Effector memory CD8-positive, alpha-beta T cell (primary cell): Measurements from ENCODE around the gene SND1.

Experiments used
- ATAC-seq: fragments of 150-1000 bp; cut with Tn5 transposase; replicated peaks from 2 replicates; pipeline ENCODE4 v1.10.0; 2021; ENCODE audit warnings: mild to moderate bottlenecking, moderate library complexity
- DNase-seq, 3 experiments: peaks; one replicate each; pipeline ENCODE4 v3.0.0; 2021
- H3K27ac Mint-ChIP-seq, 2 donors: one replicate each; pipeline ENCODE4 v1.8.0; 2022; ENCODE audit warnings: mild to moderate bottlenecking in 2 of 2, mixed read lengths in 2 of 2, moderate library complexity in 2 of 2
- H3K27me3 Mint-ChIP-seq, 2 donors: one replicate each; pipeline ENCODE4 v1.8.0; 2022; ENCODE audit warnings: mixed read lengths in 2 of 2
- H3K36me3 Mint-ChIP-seq: one replicate; pipeline ENCODE4 v1.8.0; 2022; ENCODE audit warnings: mild to moderate bottlenecking, moderate library complexity, mixed read lengths; ENCODE audit not compliant: insufficient read depth
- H3K4me1 Mint-ChIP-seq, 2 donors: one replicate each; pipeline ENCODE4 v1.8.0; 2022; ENCODE audit warnings: low read depth in 2 of 2, mixed read lengths in 2 of 2
- H3K4me3 Mint-ChIP-seq, 2 donors: one replicate each; pipeline ENCODE4 v1.8.0; 2022; ENCODE audit warnings: mild to moderate bottlenecking in 2 of 2, mixed read lengths in 2 of 2, moderate library complexity in 2 of 2
- H3K9me3 Mint-ChIP-seq, 2 donors: one replicate each; pipeline ENCODE4 v1.8.0; 2022; ENCODE audit warnings: mixed read lengths in 2 of 2

The SND1 gene

GRCh38 chr7:127781081-127781480, 129.1 kb downstream of the SND1 start:
- DNase-seq (no peak), ATAC-seq (no peak)
- H3K27me3 Mint-ChIP-seq: no peaks in the 10 kb centered on the region
- no peaks in the 10 kb centered on the region for H3K9me3 Mint-ChIP-seq
- H3K27ac Mint-ChIP-seq: no peak overlapping the region
- peaks cover 25 to 57% of the 10 kb centered on the region in 2 donors for H3K4me1 Mint-ChIP-seq
- H3K4me3 Mint-ChIP-seq: no peak overlapping the region
- H3K36me3 Mint-ChIP-seq: no peaks in the 10 kb centered on the region

GRCh38 chr7:127782075-127782474, 130.1 kb downstream of the SND1 start:
- peak overlapping the region in 1 of 2 donors; percentile 23 for H3K27ac Mint-ChIP-seq
- ATAC-seq (no peak), DNase-seq (no peak)
- peaks cover 27 to 64% of the 10 kb centered on the region in 2 donors for H3K4me1 Mint-ChIP-seq
- H3K9me3 Mint-ChIP-seq: no peaks in the 10 kb centered on the region
- H3K27me3 Mint-ChIP-seq: no peaks in the 10 kb centered on the region
- no peak overlapping the region for H3K4me3 Mint-ChIP-seq
- peaks cover 3% of the 10 kb centered on the region for H3K36me3 Mint-ChIP-seq

GRCh38 chr7:127782654-127783559, 130.9 kb downstream of the SND1 start:
- no peaks in the 10 kb centered on the region for H3K27me3 Mint-ChIP-seq
- no peak overlapping the region for H3K4me3 Mint-ChIP-seq
- peaks cover 3% of the 10 kb centered on the region for H3K36me3 Mint-ChIP-seq
- H3K9me3 Mint-ChIP-seq: no peaks in the 10 kb centered on the region
- H3K27ac Mint-ChIP-seq: peak overlapping the region in 1 of 2 donors; percentile 23
- DNase-seq: no peak
- H3K4me1 Mint-ChIP-seq: peaks cover 31 to 64% of the 10 kb centered on the region in 2 donors
- ATAC-seq: peak; percentile 36

- peaks cover 25 to 57% of the 10 kb centered on the region in 2 donors for H3K4me1 Mint-ChIP-seq
- H3K4me3 Mint-ChIP-seq: no peak overlapping the region
- ATAC-seq: no peak
Measured at GRCh38 chr7:127786184-127786583, 134.2 kb downstream of the SND1 start.

GRCh38 chr7:127789031-127789430, 137.0 kb downstream of the SND1 start:
- peak overlapping the region in 1 of 2 donors; percentile 54 for H3K27ac Mint-ChIP-seq
- no peak for ATAC-seq

More at GRCh38 chr7:127786184-127786583, 134.2 kb downstream of the SND1 start:
- no peaks in the 10 kb centered on the region for H3K9me3 Mint-ChIP-seq
- H3K36me3 Mint-ChIP-seq: peaks cover 3% of the 10 kb centered on the region
- DNase-seq: no peak
- no peak overlapping the region for H3K27ac Mint-ChIP-seq
- H3K27me3 Mint-ChIP-seq: no peaks in the 10 kb centered on the region

GRCh38 chr7:127791446-127792189, 139.6 kb downstream of the SND1 start:
- Mint-ChIP-seq H3K27me3 (no peaks in the 10 kb centered on the region), H3K9me3 (no peaks in the 10 kb centered on the region), H3K4me3 (no peak overlapping the region), H3K4me1 (peaks cover 35 to 58% of the 10 kb centered on the region in 2 donors), H3K27ac (no peak overlapping the region), H3K36me3 (peaks cover under 1% of the 10 kb centered on the region)
- DNase-seq: no peak
- no peak for ATAC-seq

More at GRCh38 chr7:127789031-127789430, 137.0 kb downstream of the SND1 start:
- Mint-ChIP-seq H3K4me1 (peaks cover 35 to 54% of the 10 kb centered on the region in 2 donors), H3K9me3 (no peaks in the 10 kb centered on the region), H3K4me3 (no peak overlapping the region), H3K36me3 (peaks cover 3% of the 10 kb centered on the region), H3K27me3 (no peaks in the 10 kb centered on the region)
- no peak for DNase-seq

- peaks cover 27 to 49% of the 10 kb centered on the region in 2 donors for H3K4me1 Mint-ChIP-seq
- H3K4me3 Mint-ChIP-seq: no peak overlapping the region
- DNase-seq (peak; percentile 25 to 42 (median 31)), ATAC-seq (peak; percentile 62)
- H3K27me3 Mint-ChIP-seq: no peaks in the 10 kb centered on the region
- no peaks in the 10 kb centered on the region for H3K9me3 Mint-ChIP-seq
- H3K27ac Mint-ChIP-seq: peak overlapping the region in 1 of 2 donors; percentile 35
- H3K36me3 Mint-ChIP-seq: no peaks in the 10 kb centered on the region
Measured at GRCh38 chr7:127792528-127793342, 140.7 kb downstream of the SND1 start.

- Mint-ChIP-seq H3K4me1 (peaks cover 32 to 53% of the 10 kb centered on the region in 2 donors), H3K4me3 (no peak overlapping the region), H3K27ac (peak overlapping the region in 1 of 2 donors; percentile 12), H3K36me3 (no peaks in the 10 kb centered on the region), H3K9me3 (no peaks in the 10 kb centered on the region), H3K27me3 (no peaks in the 10 kb centered on the region)
- no peak for ATAC-seq
- no peak for DNase-seq
Measured at GRCh38 chr7:127793582-127793981, 141.6 kb downstream of the SND1 start.

- Mint-ChIP-seq H3K27me3 (no peaks in the 10 kb centered on the region), H3K36me3 (no peaks in the 10 kb centered on the region), H3K4me1 (peaks cover 27 to 51% of the 10 kb centered on the region in 2 donors), H3K9me3 (no peaks in the 10 kb centered on the region), H3K4me3 (no peak overlapping the region), H3K27ac (peak overlapping the region in 1 of 2 donors; percentile 12)
- DNase-seq (no peak), ATAC-seq (no peak)
Measured at GRCh38 chr7:127794136-127794535, 142.1 kb downstream of the SND1 start.

GRCh38 chr7:127794551-127794950, 142.6 kb downstream of the SND1 start:
- Mint-ChIP-seq H3K36me3 (no peaks in the 10 kb centered on the region), H3K27ac (no peak overlapping the region), H3K27me3 (no peaks in the 10 kb centered on the region), H3K4me3 (no peak overlapping the region), H3K9me3 (no peaks in the 10 kb centered on the region), H3K4me1 (peaks cover 27 to 55% of the 10 kb centered on the region in 2 donors)
- ATAC-seq (no peak), DNase-seq (no peak)

- ATAC-seq (no peak), DNase-seq (no peak)
- Mint-ChIP-seq H3K4me1 (peaks cover 18 to 40% of the 10 kb centered on the region in 2 donors), H3K27ac (peak overlapping the region in 1 of 2 donors; percentile 69), H3K36me3 (no peaks in the 10 kb centered on the region), H3K27me3 (no peaks in the 10 kb centered on the region), H3K9me3 (no peaks in the 10 kb centered on the region), H3K4me3 (no peak overlapping the region)
Measured at GRCh38 chr7:127798023-127798422, 146.0 kb downstream of the SND1 start.

GRCh38 chr7:127798769-127799372, 146.9 kb downstream of the SND1 start:
- ATAC-seq (no peak), DNase-seq (no peak)
- Mint-ChIP-seq H3K4me1 (peaks cover 17 to 40% of the 10 kb centered on the region in 2 donors), H3K9me3 (no peaks in the 10 kb centered on the region), H3K4me3 (no peak overlapping the region), H3K27ac (no peak overlapping the region), H3K27me3 (no peaks in the 10 kb centered on the region), H3K36me3 (no peaks in the 10 kb centered on the region)
